ENCODE data around the gene AFDN. TPM values are rescaled to one million over a fixed set of nuclear protein-coding genes. Genes with fewer than 3 reads are reported as not detected.
A peak's percentile ranks its signal among the peaks of the same experiment; 100 is the strongest.

The AFDN gene
- total and polyA plus RNA-seq, 2 experiments from 2014 or later: 66.9 to 200 TPM

GRCh38 chr6:167858842-167859664, 32.3 kb downstream of the AFDN start:
- Histone ChIP-seq H3K79me2 (replicated peaks; ENCODE audit: insufficient read depth) (peaks cover 100% of the 10 kb centered on the region), H3K27me3 (ENCODE audit: insufficient read depth) (no peaks in the 10 kb centered on the region), H3K36me3 (ENCODE audit: insufficient read depth) (no peaks in the 10 kb centered on the region), H3K27ac (ENCODE audit: low read depth) (peak overlapping the region; percentile 76), H3K9me2 (ENCODE audit: insufficient read depth) (no peaks in the 10 kb centered on the region), H2AFZ (no peak overlapping the region), H3K4me3 (no peak overlapping the region), H3K4me2 (peak overlapping the region; percentile 10; the same call in 1 of the 2 replicates), H4K20me1 (replicated peaks; ENCODE audit: insufficient read depth) (0 out of 2 replicates have a peak, but pooled peaks cover 2% of the 10 kb centered on the region), H3K4me1 (ENCODE audit: insufficient read depth) (peaks cover 63% of the 10 kb centered on the region), H3F3A (replicated peaks; ENCODE audit: low read depth) (no peaks in the 10 kb centered on the region)
- H3K27ac Mint-ChIP-seq: peak overlapping the region; percentile 92
- H3K36me3 Mint-ChIP-seq (ENCODE audit: low read depth): no peaks in the 10 kb centered on the region
- no peak for DNase-seq (ENCODE audit: low spot score)
- no peak overlapping the region; the same call in 2 of the 3 replicates for H3K4me3 Mint-ChIP-seq
- no peak for TF ChIP-seq NANOG (IDR thresholded peaks at IDR 0.05; ENCODE audit: borderline replicate concordance)
- no peak for TF ChIP-seq ZNF114 (CRISPR knock-in tag; IDR thresholded peaks at IDR 0.05)
- TF ChIP-seq CREB1 (CRISPR knock-in tag; IDR thresholded peaks at IDR 0.05; ENCODE audit: low read depth): no peak
- TF ChIP-seq ETS1 (IDR thresholded peaks at IDR 0.05): no peak
- TF ChIP-seq POLR2AphosphoS5 (IDR thresholded peaks at IDR 0.05; ENCODE audit: low read depth): no peak
- no peak for TF ChIP-seq EZH2phosphoT487 (IDR thresholded peaks at IDR 0.05; ENCODE audit: unreplicated experiment)
- no peak for TF ChIP-seq REST (IDR thresholded peaks at IDR 0.05; ENCODE audit: unreplicated experiment)
- no peak for TF ChIP-seq ZNF462 (CRISPR knock-in tag; IDR thresholded peaks at IDR 0.05)
- no peak for TF ChIP-seq STAT1 (IDR thresholded peaks at IDR 0.05; ENCODE audit: unreplicated experiment)
- TF ChIP-seq ZNF331 (CRISPR knock-in tag; IDR thresholded peaks at IDR 0.05; ENCODE audit: low read depth): no peak
- TF ChIP-seq CTCF (conservative IDR thresholded peaks at IDR 0.05; ENCODE audit: low read depth in 2 of 2): no peak
- no peak for TF ChIP-seq JUNB (IDR thresholded peaks at IDR 0.05; ENCODE audit: unreplicated experiment)
- no peak for TF ChIP-seq EZH2 (IDR thresholded peaks at IDR 0.05; ENCODE audit: low read depth, unreplicated experiment)
- H3K27me3 Mint-ChIP-seq (ENCODE audit: insufficient read depth, low read depth, poor library complexity): no peaks in the 10 kb centered on the region
- H3K4me1 Mint-ChIP-seq: peaks cover 70% of the 10 kb centered on the region
- H3K9me3 Mint-ChIP-seq: no peaks in the 10 kb centered on the region
- ATAC-seq: peak; percentile 11; the same call in 1 of the 3 replicates
